Measurements from ENCODE around the gene TRAF7.

- TF ChIP-seq CTCF (IDR thresholded peaks at IDR 0.05; ENCODE audit: low read length) (no peak), EZH2 (optimal IDR thresholded peaks at IDR 0.05; ENCODE audit: low read depth, low read length) (no peak), EZH2phosphoT487 (IDR thresholded peaks at IDR 0.05; ENCODE audit: low read length) (no peak)
These were observed 67.8 kb downstream of the TRAF7 start, which contains the start of gene E4F1 for GRCh38 chr16:2223221-2223941.

Data from MM.1S (cell line).